Gastroesophageal sphincter (tissue), 4 donors: ENCODE measurements around the gene DHRSX. TPM values are rescaled to one million over a fixed set of nuclear protein-coding genes. Genes with fewer than 3 reads are reported as not detected.
"Not testable (repeated sequence)": the region's sequence is repeated elsewhere in the genome, so short reads cannot be mapped to it uniquely, and the experiment has no call there.

Source experiments
- ATAC-seq: fragments of 150-250 bp; one replicate; pipeline ENCODE4 v1.9.1; 2016; ENCODE audit warnings: mild to moderate bottlenecking, moderate library complexity
- H3K27ac ChIP-seq, 4 donors: fragments of 200-600 bp; sonication (generic) in 3 of 4; 1 replicate in 3 of 4; 2 replicates in 1 of 4; pipeline ENCODE4 v1.5.1; 2016 to 2019
- H3K27me3 ChIP-seq: fragments of 200-600 bp; sonication (generic); one replicate; pipeline ENCODE4 v1.5.1; 2019
- H3K36me3 ChIP-seq, 2 donors: fragments of 200-600 bp; sonication (generic); one replicate each; pipeline ENCODE4 v1.5.1; 2019; ENCODE audit warnings: control low read depth in 1 of 2
- H3K4me1 ChIP-seq, 3 donors: fragments of 200-600 bp; sonication (generic); 1 replicate in 2 of 3; 2 replicates in 1 of 3; pipeline ENCODE4 v1.5.1; 2016 to 2019; ENCODE audit warnings: control low read depth in 2 of 3
- H3K4me3 ChIP-seq, 2 donors: fragments of 200-600 bp; sonication (generic); one replicate each; pipeline ENCODE4 v1.5.1; 2019; ENCODE audit warnings: mild to moderate bottlenecking in 1 of 2, moderate library complexity in 1 of 2
- H3K9me3 ChIP-seq, 3 donors: fragments of 200-600 bp; sonication (generic); one replicate each; pipeline ENCODE4 v1.5.1; 2017 to 2019; ENCODE audit warnings: control low read depth in 2 of 3
- CTCF ChIP-seq, 4 experiments: fragments of 200-600 bp in 2 of 4; fragments of 450-650 bp in 2 of 4; sonication (generic) in 1 of 4; IDR thresholded peaks; one replicate each; pipeline ENCODE4 v1.5.1; 2017 to 2019; ENCODE audit warnings: antibody characterized with exemption in 4 of 4, mild to moderate bottlenecking in 2 of 4, moderate library complexity in 2 of 4
- EP300 ChIP-seq: sonication (generic); formaldehyde crosslinking; IDR thresholded peaks from one replicate; pipeline ENCODE4 v1.6.1; 2017; ENCODE audit warnings: antibody characterized with exemption, mild to moderate bottlenecking
- POLR2A ChIP-seq, 2 donors: fragments of 450-650 bp; IDR thresholded peaks; one replicate each; pipeline ENCODE4 v1.6.1; 2017; ENCODE audit warnings: antibody characterized with exemption in 2 of 2, mild to moderate bottlenecking in 2 of 2, moderate library complexity in 1 of 2
- POLR2AphosphoS5 ChIP-seq: sonication (generic); formaldehyde crosslinking; IDR thresholded peaks from one replicate; pipeline ENCODE4 v1.6.1; 2017; ENCODE audit warnings: antibody characterized with exemption
- WGBS, 2 donors: methylation state at CpG; one replicate each; pipeline ENCODE4 v1.1.5; 2018; ENCODE audit warnings: low coverage in 1 of 2; 5-methylcytosine and 5-hydroxymethylcytosine counted together
- total RNA-seq, 4 donors: library from RNA; depleted of rRNA; stranded (reverse); fragments of >200 nt; gene quantifications; one replicate each; pipeline ENCODE4 v1.1.0, GENCODE V29; 2016

DHRSX gene
- total RNA-seq, 4 donors from 2014 or later: 16.8 to 26.3 (median 21.1) TPM

- WGBS, 2 donors: 89 to 100% methylated on average over 4 to 9 of the region's 19 CpGs
Measured at GRCh38 chrX:2395261-2395992, 105.3 kb downstream of the DHRSX start.

DNA sequence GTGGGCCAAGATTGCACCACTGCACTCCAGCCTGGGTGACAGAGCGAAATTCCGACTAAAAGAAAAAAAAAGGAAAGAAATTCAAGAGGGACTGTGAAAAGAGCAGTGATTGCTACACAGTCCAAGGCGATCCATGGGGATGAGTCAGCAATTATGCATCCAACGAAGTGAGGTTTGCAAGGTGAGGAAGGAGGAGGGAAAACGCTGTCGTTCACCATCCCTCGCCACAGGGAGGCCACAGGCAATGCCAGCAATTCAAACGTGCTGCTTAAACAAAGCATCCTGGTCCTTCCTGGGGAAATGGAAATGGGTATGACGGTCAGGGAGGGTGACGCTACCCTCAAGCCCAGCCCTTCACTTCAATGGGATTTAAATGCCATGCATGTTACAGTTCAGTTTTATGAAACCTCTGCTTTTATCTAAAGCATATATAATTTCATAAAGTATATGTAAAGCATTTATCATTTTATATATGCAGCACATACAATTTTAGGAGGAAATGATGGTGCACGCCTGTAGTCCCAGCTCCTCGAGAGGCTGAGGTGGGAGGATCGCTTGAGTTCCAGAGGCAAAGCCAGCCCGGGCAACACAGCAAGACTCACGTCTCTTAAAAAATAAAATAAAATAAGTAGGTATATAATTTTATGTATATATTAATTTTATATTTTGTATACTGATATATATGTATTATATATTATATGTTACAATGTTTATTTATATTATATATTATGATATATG lies 108.7 kb downstream of the DHRSX start:
- no peak for ATAC-seq
- Histone ChIP-seq H3K4me1 (peaks cover 0 to 7% (median 0%) of the 10 kb centered on the region in 3 donors), H3K36me3 (peaks cover 0 to 33% of the 10 kb centered on the region in 2 donors), H3K27ac (no peak overlapping the region), H3K4me3 (no peak overlapping the region), H3K9me3 (peaks cover 0 to 8% (median 0%) of the 10 kb centered on the region in 3 donors), H3K27me3 (no peaks in the 10 kb centered on the region)
- TF ChIP-seq CTCF (IDR thresholded peaks at IDR 0.05): no peak
- TF ChIP-seq EP300: no peak
- TF ChIP-seq POLR2A (IDR thresholded peaks at IDR 0.05): no peak
- TF ChIP-seq POLR2AphosphoS5: no peak
- WGBS, 2 donors: 74 to 77% methylated on average over 11 to 13 of the region's 15 CpGs

More at GRCh38 chrX:2395261-2395992, 105.3 kb downstream of the DHRSX start:
- Histone ChIP-seq H3K4me3 (no peak overlapping the region), H3K9me3 (peaks cover 0 to 8% (median 0%) of the 10 kb centered on the region in 3 donors), H3K4me1 (no peaks in the 10 kb centered on the region), H3K27me3 (no peaks in the 10 kb centered on the region), H3K27ac (no peak overlapping the region), H3K36me3 (peaks cover 0 to 28% of the 10 kb centered on the region in 2 donors)
- TF ChIP-seq CTCF (IDR thresholded peaks at IDR 0.05) (no peak), EP300 (no peak), POLR2A (IDR thresholded peaks at IDR 0.05) (no peak), POLR2AphosphoS5 (no peak)
- ATAC-seq: no peak

DNA sequence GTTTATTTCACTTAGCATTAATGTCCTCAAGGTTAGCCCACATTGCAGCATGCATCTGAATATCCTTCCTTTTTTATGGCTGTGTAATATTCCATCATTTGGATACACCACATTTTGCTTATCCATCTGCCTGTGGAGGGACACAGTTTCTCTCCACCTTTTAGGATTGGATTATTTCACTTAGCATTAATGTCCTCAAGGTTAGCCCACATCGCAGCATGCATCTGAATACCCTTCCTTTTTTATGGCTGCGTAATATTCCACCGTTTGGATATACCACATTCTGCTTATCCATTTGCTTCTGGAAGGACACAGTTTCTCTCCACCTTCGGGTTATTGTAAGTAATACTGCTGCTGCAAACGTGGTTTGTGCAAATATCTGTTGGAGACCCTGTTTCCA lies 110.0 kb downstream of the DHRSX start:
- H3K27ac ChIP-seq: no peak overlapping the region

DNA sequence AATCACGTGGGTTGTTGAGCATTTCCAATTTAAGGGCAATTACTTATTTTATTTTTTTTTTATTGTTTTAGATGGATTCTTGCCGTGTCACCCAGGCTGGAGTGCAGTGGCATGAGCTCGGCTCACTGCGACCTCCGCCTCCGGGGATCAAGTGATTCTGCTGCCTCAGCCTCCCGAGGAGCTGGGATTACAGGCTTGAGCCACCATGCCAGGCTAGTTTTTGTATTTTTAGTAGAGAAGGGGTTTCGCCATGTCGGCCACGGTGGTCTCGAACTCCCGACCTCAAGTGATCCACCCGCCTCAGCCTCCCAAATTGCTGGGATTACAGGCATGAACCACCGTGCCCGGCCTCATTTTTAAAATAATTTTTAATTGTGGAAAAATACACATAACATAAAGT lies 111.0 kb downstream of the DHRSX start:
- Histone ChIP-seq H3K36me3 (peaks cover 0 to 29% of the 10 kb centered on the region in 2 donors), H3K4me1 (peaks cover 0 to 10% (median 0%) of the 10 kb centered on the region in 3 donors)
- not testable (repeated sequence) for H3K27me3 ChIP-seq, ATAC-seq, H3K27ac ChIP-seq, H3K9me3 ChIP-seq, H3K4me3 ChIP-seq
- WGBS, 2 donors: 89 to 93% methylated on average over 9 to 15 of the region's 15 CpGs

More for the DNA sequence above, 110.0 kb downstream of the DHRSX start:
- H3K4me1 ChIP-seq: peaks cover 0 to 10% (median 0%) of the 10 kb centered on the region in 3 donors
- TF ChIP-seq POLR2A (IDR thresholded peaks at IDR 0.05): no peak
- no peak for TF ChIP-seq EP300
- TF ChIP-seq CTCF (IDR thresholded peaks at IDR 0.05): no peak
- TF ChIP-seq POLR2AphosphoS5: no peak
- peaks cover 0 to 33% of the 10 kb centered on the region in 2 donors for H3K36me3 ChIP-seq
- peaks cover 0 to 8% (median 0%) of the 10 kb centered on the region in 3 donors for H3K9me3 ChIP-seq
- no peaks in the 10 kb centered on the region for H3K27me3 ChIP-seq
- H3K4me3 ChIP-seq: no peak overlapping the region
- ATAC-seq: no peak
- whole genome bisulfite sequencing, 2 donors: 88 to 95% methylated on average over 5 of the region's 5 CpGs

DNA sequence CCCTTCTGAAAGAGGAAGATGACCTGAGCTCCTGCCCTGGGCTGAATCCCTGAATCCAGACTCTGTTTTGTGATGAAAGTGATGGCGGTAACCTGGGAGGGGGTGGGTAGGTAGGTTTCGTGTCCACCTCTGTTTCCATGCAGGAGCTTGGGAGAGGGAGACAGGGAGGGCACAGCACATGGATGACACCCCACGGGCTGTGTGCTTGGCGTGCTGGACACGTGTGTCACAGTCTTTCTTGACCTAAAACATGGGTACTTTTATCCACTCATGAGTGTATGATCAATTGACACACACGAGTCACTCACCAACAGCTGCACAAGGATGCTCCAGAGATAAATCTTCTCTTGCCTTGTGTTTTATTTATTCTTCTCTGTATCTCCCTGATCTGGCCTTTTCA lies 111.5 kb downstream of the DHRSX start:
- 91 to 100% methylated on average over 3 to 6 of the region's 6 CpGs for WGBS, 2 donors

More for the DNA sequence above, 111.5 kb downstream of the DHRSX start:
- Histone ChIP-seq H3K27ac (no peak overlapping the region), H3K4me3 (no peak overlapping the region), H3K9me3 (peaks cover 0 to 8% (median 0%) of the 10 kb centered on the region in 3 donors), H3K4me1 (peaks cover 0 to 10% (median 0%) of the 10 kb centered on the region in 3 donors), H3K36me3 (peaks cover 0 to 25% of the 10 kb centered on the region in 2 donors), H3K27me3 (no peaks in the 10 kb centered on the region)
- no peak for TF ChIP-seq POLR2AphosphoS5
- TF ChIP-seq CTCF (IDR thresholded peaks at IDR 0.05): no peak
- no peak for TF ChIP-seq EP300
- no peak for TF ChIP-seq POLR2A (IDR thresholded peaks at IDR 0.05)
- no peak for ATAC-seq
